Large intestine (tissue), 3 donors: ENCODE measurements around the gene FOXP1. TPM values are rescaled to one million over a fixed set of nuclear protein-coding genes. Genes with fewer than 3 reads are reported as not detected.

Experiments used
- DNase-seq, 2 donors: peaks; one replicate each; pipeline versions ENCODE4 v3.0.0 to v3.0.0-alpha.2; 2013
- H3K27ac ChIP-seq: one replicate; pipeline ENCODE4 v1.5.1; 2013; ENCODE audit warnings: low read length
- H3K27me3 ChIP-seq: 2 replicates; pipeline ENCODE4 v1.6.1; 2013; ENCODE audit warnings: low read length; ENCODE audit not compliant: control insufficient read depth, insufficient read depth
- H3K36me3 ChIP-seq: 2 replicates; pipeline ENCODE4 v1.6.1; 2013; ENCODE audit warnings: low read length; ENCODE audit not compliant: control insufficient read depth, insufficient read depth
- H3K4me1 ChIP-seq: one replicate; pipeline ENCODE4 v1.6.1; 2013; ENCODE audit warnings: low read length; ENCODE audit not compliant: control insufficient read depth, insufficient read depth
- H3K4me3 ChIP-seq: one replicate; pipeline ENCODE4 v1.5.1; 2013; ENCODE audit warnings: low read length
- H3K9me3 ChIP-seq: one replicate; pipeline ENCODE4 v1.6.1; 2013; ENCODE audit warnings: mild to moderate bottlenecking, low read depth, low read length, moderate library complexity; ENCODE audit not compliant: control insufficient read depth
- WGBS: methylation state at CpG from one replicate; pipeline ENCODE4 v1.1.5; 2013; ENCODE audit warnings: low lambda C conversion rate; ENCODE audit not compliant: insufficient coverage; 5-methylcytosine and 5-hydroxymethylcytosine counted together
- polyA plus RNA-seq: library from polyadenylated mRNA; unstranded; fragments of 120-200 nt; gene quantifications from one replicate; pipeline ENCODE4 v1.2.1, GENCODE V29; 2013

The FOXP1 gene
- polyA plus RNA-seq, 1 donor, result 64.1 TPM

- H3K27me3 ChIP-seq, result no peaks in the 10 kb centered on the region
- no peak for DNase-seq
- no peak overlapping the region for H3K4me3 ChIP-seq
- H3K4me1 ChIP-seq, result no peaks in the 10 kb centered on the region
- H3K9me3 ChIP-seq, result peaks cover 3% of the 10 kb centered on the region
- no peak overlapping the region for H3K27ac ChIP-seq
- H3K36me3 ChIP-seq, result no peaks in the 10 kb centered on the region
- no CpG with 5 or more reads among the region's 4 CpGs for WGBS
Observed at GRCh38 chr3:71521021-71521352, 62.5 kb downstream of the FOXP1 start.

- DNase-seq, result no peak
- Histone ChIP-seq H3K4me1 (peaks cover 3% of the 10 kb centered on the region), H3K27me3 (no peaks in the 10 kb centered on the region), H3K36me3 (no peaks in the 10 kb centered on the region), H3K4me3 (no peak overlapping the region), H3K27ac (no peak overlapping the region), H3K9me3 (peaks cover 3% of the 10 kb centered on the region)
- 94% methylated on average over 3 of the region's 10 CpGs for WGBS
Observed at GRCh38 chr3:71520161-71521020, 63.1 kb downstream of the FOXP1 start.

- Histone ChIP-seq H3K4me1 (peaks cover 5% of the 10 kb centered on the region), H3K36me3 (no peaks in the 10 kb centered on the region), H3K27ac (no peak overlapping the region), H3K4me3 (no peak overlapping the region), H3K9me3 (peaks cover 11% of the 10 kb centered on the region), H3K27me3 (no peaks in the 10 kb centered on the region)
- DNase-seq, result no peak
Observed at GRCh38 chr3:71518089-71518488, 65.4 kb downstream of the FOXP1 start.

GRCh38 chr3:71517271-71517791, 66.2 kb downstream of the FOXP1 start:
- DNase-seq, result peak in 1 of 2 donors; percentile 38
- no peaks in the 10 kb centered on the region for H3K36me3 ChIP-seq
- WGBS, result 90% methylated on average over 2 of the region's 3 CpGs
- H3K4me3 ChIP-seq, result no peak overlapping the region
- H3K9me3 ChIP-seq, result peaks cover 11% of the 10 kb centered on the region
- H3K27ac ChIP-seq, result no peak overlapping the region
- H3K4me1 ChIP-seq, result peaks cover 7% of the 10 kb centered on the region
- no peaks in the 10 kb centered on the region for H3K27me3 ChIP-seq

GRCh38 chr3:71515636-71516365, 67.7 kb downstream of the FOXP1 start:
- Histone ChIP-seq H3K9me3 (peaks cover 11% of the 10 kb centered on the region), H3K36me3 (no peaks in the 10 kb centered on the region), H3K27ac (peak overlapping the region; percentile 29), H3K4me1 (peaks cover 20% of the 10 kb centered on the region), H3K4me3 (no peak overlapping the region), H3K27me3 (no peaks in the 10 kb centered on the region)
- 42% methylated on average over 4 of the region's 11 CpGs for WGBS
- peak; percentile 21 to 62 for DNase-seq

GRCh38 chr3:71514621-71515020, 68.9 kb downstream of the FOXP1 start:
- no peak overlapping the region for H3K27ac ChIP-seq
- peaks cover 11% of the 10 kb centered on the region for H3K9me3 ChIP-seq
- peaks cover 25% of the 10 kb centered on the region for H3K4me1 ChIP-seq
- H3K4me3 ChIP-seq, result no peak overlapping the region
- H3K36me3 ChIP-seq, result no peaks in the 10 kb centered on the region
- H3K27me3 ChIP-seq, result no peaks in the 10 kb centered on the region
- no peak for DNase-seq
- WGBS, result 100% methylated on average over 2 of the region's 5 CpGs

GRCh38 chr3:71513515-71513914, 70.0 kb downstream of the FOXP1 start:
- H3K9me3 ChIP-seq, result peaks cover 8% of the 10 kb centered on the region
- H3K4me3 ChIP-seq, result no peak overlapping the region
- no CpG with 5 or more reads among the region's 7 CpGs for WGBS
- H3K4me1 ChIP-seq, result peaks cover 25% of the 10 kb centered on the region
- H3K27me3 ChIP-seq, result no peaks in the 10 kb centered on the region
- H3K27ac ChIP-seq, result no peak overlapping the region
- H3K36me3 ChIP-seq, result no peaks in the 10 kb centered on the region
- peak in 1 of 2 donors; percentile 29 for DNase-seq

GRCh38 chr3:71513081-71513480, 70.4 kb downstream of the FOXP1 start:
- WGBS, result 100% methylated on average over 1 of the region's 6 CpGs
- H3K27ac ChIP-seq, result no peak overlapping the region
- no peak overlapping the region for H3K4me3 ChIP-seq
- DNase-seq, result no peak
- H3K36me3 ChIP-seq, result no peaks in the 10 kb centered on the region
- peaks cover 8% of the 10 kb centered on the region for H3K9me3 ChIP-seq
- H3K27me3 ChIP-seq, result no peaks in the 10 kb centered on the region
- H3K4me1 ChIP-seq, result peaks cover 25% of the 10 kb centered on the region

- Histone ChIP-seq H3K4me1 (peaks cover 25% of the 10 kb centered on the region), H3K36me3 (no peaks in the 10 kb centered on the region), H3K4me3 (no peak overlapping the region), H3K27me3 (no peaks in the 10 kb centered on the region), H3K27ac (peak overlapping the region; percentile 16), H3K9me3 (peaks cover 8% of the 10 kb centered on the region)
- peak in 1 of 2 donors; percentile 14 for DNase-seq
- WGBS, result no CpG with 5 or more reads among the region's 4 CpGs
Observed at GRCh38 chr3:71512544-71512943, 71.0 kb downstream of the FOXP1 start.

GRCh38 chr3:71512000-71512399, 71.5 kb downstream of the FOXP1 start:
- H3K4me1 ChIP-seq, result peaks cover 25% of the 10 kb centered on the region
- WGBS, result no CpG with 5 or more reads among the region's 3 CpGs
- H3K27ac ChIP-seq, result peak overlapping the region; percentile 35
- peak; percentile 63 to 80 for DNase-seq
- no peaks in the 10 kb centered on the region for H3K27me3 ChIP-seq
- H3K4me3 ChIP-seq, result no peak overlapping the region
- no peaks in the 10 kb centered on the region for H3K36me3 ChIP-seq
- peaks cover 8% of the 10 kb centered on the region for H3K9me3 ChIP-seq
